ENCODE results near the gene DIAPH2.

DIAPH2 gene

DNA sequence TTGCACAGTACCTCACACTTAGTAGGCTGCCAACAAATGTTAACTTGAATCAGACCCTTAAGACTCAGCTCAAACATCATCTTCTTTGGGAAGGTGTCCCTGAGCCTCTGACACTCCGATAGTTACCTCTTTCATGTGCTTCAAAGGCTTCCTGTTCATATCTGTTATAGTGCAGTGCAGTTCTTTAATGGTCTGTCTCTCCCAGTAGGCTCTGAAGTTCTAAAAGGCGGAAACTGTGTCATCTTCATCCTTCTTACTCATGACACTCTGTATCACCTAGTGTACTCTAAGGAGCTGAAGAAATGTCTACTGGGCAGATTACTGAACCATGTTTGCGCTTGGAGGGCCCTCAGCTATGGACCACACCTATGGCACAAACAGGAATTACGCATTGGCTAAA is 2.1 kb upstream of the DIAPH2 start:
- Histone ChIP-seq H3K4me2 (ENCODE audit: low read length) (no peak overlapping the region), H3K4me3 (ENCODE audit: low read length) (no peak overlapping the region), H3K79me2 (ENCODE audit: control insufficient read depth, low read length) (peaks cover 23% of the 10 kb centered on the region), H3K27ac (ENCODE audit: low read depth, low read length) (no peak overlapping the region), H3K36me3 (ENCODE audit: control insufficient read depth, low read length) (no peaks in the 10 kb centered on the region), H3K9me3 (ENCODE audit: control insufficient read depth, insufficient read depth, low read length) (no peaks in the 10 kb centered on the region), H3K27me3 (ENCODE audit: control insufficient read depth, low read length) (no peaks in the 10 kb centered on the region), H4K20me1 (ENCODE audit: control insufficient read depth, insufficient read depth, low read depth, low read length) (no peaks in the 10 kb centered on the region), H3F3A (ENCODE audit: control insufficient read depth, insufficient read depth) (0 out of 2 replicates have a peak, but pooled peaks cover 2% of the 10 kb centered on the region), H3K4me1 (ENCODE audit: control insufficient read depth, low read length) (peaks cover 13% of the 10 kb centered on the region), H3K9me2 (replicated peaks; ENCODE audit: control insufficient read depth, low read length) (no peaks in the 10 kb centered on the region)
- no peak for TF ChIP-seq EZH2phosphoT487 (IDR thresholded peaks at IDR 0.05; ENCODE audit: borderline replicate concordance, low read length)
- TF ChIP-seq, protein P1, sequence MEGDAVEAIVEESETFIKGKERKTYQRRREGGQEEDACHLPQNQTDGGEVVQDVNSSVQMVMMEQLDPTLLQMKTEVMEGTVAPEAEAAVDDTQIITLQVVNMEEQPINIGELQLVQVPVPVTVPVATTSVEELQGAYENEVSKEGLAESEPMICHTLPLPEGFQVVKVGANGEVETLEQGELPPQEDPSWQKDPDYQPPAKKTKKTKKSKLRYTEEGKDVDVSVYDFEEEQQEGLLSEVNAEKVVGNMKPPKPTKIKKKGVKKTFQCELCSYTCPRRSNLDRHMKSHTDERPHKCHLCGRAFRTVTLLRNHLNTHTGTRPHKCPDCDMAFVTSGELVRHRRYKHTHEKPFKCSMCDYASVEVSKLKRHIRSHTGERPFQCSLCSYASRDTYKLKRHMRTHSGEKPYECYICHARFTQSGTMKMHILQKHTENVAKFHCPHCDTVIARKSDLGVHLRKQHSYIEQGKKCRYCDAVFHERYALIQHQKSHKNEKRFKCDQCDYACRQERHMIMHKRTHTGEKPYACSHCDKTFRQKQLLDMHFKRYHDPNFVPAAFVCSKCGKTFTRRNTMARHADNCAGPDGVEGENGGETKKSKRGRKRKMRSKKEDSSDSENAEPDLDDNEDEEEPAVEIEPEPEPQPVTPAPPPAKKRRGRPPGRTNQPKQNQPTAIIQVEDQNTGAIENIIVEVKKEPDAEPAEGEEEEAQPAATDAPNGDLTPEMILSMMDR (IDR thresholded peaks at IDR 0.05; ENCODE audit: low read depth, low read length, poor library complexity, severe bottlenecking), result no peak

DNA sequence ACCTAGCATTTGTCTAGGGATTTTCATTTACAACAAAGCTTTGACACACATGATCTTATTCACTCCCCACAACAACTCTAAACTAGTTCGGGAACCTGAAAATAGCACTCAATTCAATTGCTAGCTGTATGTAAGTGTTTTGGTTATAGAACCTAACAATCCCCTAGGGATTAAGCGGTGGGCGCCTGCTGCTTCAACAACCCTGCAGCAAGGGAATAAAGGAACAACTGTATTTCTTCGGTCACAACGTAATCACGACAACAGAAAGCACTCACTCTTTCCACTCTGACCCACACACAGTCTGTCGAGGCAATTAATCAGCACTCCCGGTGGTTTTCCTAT is 674 bp upstream of the DIAPH2 start:
- Histone ChIP-seq H3K4me1 (ENCODE audit: control insufficient read depth, low read length) (peaks cover 13% of the 10 kb centered on the region), H3K4me2 (ENCODE audit: low read length) (peak overlapping the region; percentile 71), H3F3A (ENCODE audit: control insufficient read depth, insufficient read depth) (0 out of 2 replicates have a peak, but pooled peaks cover 2% of the 10 kb centered on the region), H3K9me3 (ENCODE audit: control insufficient read depth, insufficient read depth, low read length) (no peaks in the 10 kb centered on the region), H3K4me3 (ENCODE audit: low read length) (peak overlapping the region; percentile 83), H3K9me2 (replicated peaks; ENCODE audit: control insufficient read depth, low read length) (no peaks in the 10 kb centered on the region), H3K36me3 (ENCODE audit: control insufficient read depth, low read length) (no peaks in the 10 kb centered on the region), H3K27me3 (ENCODE audit: control insufficient read depth, low read length) (no peaks in the 10 kb centered on the region), H3K79me2 (ENCODE audit: control insufficient read depth, low read length) (peaks cover 33% of the 10 kb centered on the region), H4K20me1 (ENCODE audit: control insufficient read depth, insufficient read depth, low read depth, low read length) (no peaks in the 10 kb centered on the region), H3K27ac (ENCODE audit: low read depth, low read length) (no peak overlapping the region)
- TF ChIP-seq EZH2phosphoT487 (IDR thresholded peaks at IDR 0.05; ENCODE audit: borderline replicate concordance, low read length), result no peak
- TF ChIP-seq, protein P1 (IDR thresholded peaks at IDR 0.05; ENCODE audit: low read depth, low read length, poor library complexity, severe bottlenecking), result no peak

DNA sequence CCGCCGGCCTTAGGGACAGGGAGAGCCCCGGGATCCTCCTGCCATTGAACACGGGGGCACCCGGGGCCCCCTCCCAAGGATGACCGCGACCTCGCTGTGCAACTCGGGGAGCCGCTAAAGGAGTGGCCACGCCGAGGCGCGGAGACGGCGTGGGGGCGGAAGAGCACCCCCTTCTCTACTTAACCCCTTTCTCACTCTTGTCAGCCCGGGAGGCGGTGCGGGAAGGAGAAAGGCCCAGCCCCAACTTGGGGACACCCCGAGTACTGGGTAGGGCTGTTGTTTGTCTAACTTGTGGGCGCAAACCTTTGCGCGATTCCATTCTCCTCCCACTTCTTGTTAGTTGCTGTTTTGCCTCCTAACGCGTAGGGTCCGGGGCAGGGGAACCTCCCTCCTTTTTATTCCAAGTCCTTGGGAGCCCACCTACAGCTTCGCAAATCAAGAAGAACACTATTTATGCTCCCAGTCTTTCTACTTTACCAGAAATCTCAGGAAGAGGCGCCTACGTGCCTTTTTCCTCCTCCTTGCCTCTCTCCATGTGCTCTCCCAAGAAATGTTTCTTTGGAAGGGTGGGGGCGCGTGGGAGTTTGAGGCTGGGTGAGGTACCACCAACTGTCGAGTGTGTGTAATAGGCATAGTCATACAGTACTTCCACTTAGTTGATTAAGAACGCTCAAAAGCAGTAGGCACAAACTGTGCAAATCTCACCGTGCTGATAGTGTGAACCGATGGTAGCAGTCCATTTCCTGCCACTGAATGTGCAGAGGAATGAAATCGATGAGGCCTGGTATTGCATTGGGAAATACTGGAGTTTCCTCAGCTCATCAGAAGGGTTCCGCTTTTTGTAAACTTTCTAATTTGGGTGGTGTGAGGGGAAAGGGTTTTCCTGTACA is 813 bp downstream of the DIAPH2 start:
- Histone ChIP-seq H3K36me3 (ENCODE audit: control insufficient read depth, low read length) (no peaks in the 10 kb centered on the region), H3K79me2 (ENCODE audit: control insufficient read depth, low read length) (peaks cover 39% of the 10 kb centered on the region), H3K9me3 (ENCODE audit: control insufficient read depth, insufficient read depth, low read length) (no peaks in the 10 kb centered on the region), H3K4me3 (ENCODE audit: low read length) (peak overlapping the region; percentile 83), H4K20me1 (ENCODE audit: control insufficient read depth, insufficient read depth, low read depth, low read length) (no peaks in the 10 kb centered on the region), H3K4me2 (ENCODE audit: low read length) (peak overlapping the region; percentile 71), H3F3A (ENCODE audit: control insufficient read depth, insufficient read depth) (0 out of 2 replicates have a peak, but pooled peaks cover 2% of the 10 kb centered on the region), H3K27me3 (ENCODE audit: control insufficient read depth, low read length) (no peaks in the 10 kb centered on the region), H3K4me1 (ENCODE audit: control insufficient read depth, low read length) (peaks cover 13% of the 10 kb centered on the region), H3K9me2 (replicated peaks; ENCODE audit: control insufficient read depth, low read length) (no peaks in the 10 kb centered on the region), H3K27ac (ENCODE audit: low read depth, low read length) (peak overlapping the region; percentile 35)
- TF ChIP-seq, protein P1 (IDR thresholded peaks at IDR 0.05; ENCODE audit: low read depth, low read length, poor library complexity, severe bottlenecking), result no peak
- TF ChIP-seq EZH2phosphoT487 (IDR thresholded peaks at IDR 0.05; ENCODE audit: borderline replicate concordance, low read length), result no peak

Measured in DOHH2 (cell line).